DOHH2 (cell line): Measurements from ENCODE around the gene OSBPL3.

Experiments
- H3F3A ChIP-seq: fragments of 200-600 bp; sonication (generic), shearing (Covaris generic); 2 replicates; pipeline ENCODE4 v1.6.0; 2016; ENCODE audit warnings: antibody characterized with exemption, mild to moderate bottlenecking; ENCODE audit not compliant: control insufficient read depth, insufficient read depth
- H3K27ac ChIP-seq: fragments of 200-600 bp; sonication (generic); 2 replicates; pipeline ENCODE4 v1.5.1; 2014; ENCODE audit warnings: low read depth, mild to moderate bottlenecking, low read length, moderate library complexity
- H3K27me3 ChIP-seq: fragments of 200-600 bp; sonication (generic); 2 replicates; pipeline ENCODE4 v1.6.1; 2014; ENCODE audit warnings: mild to moderate bottlenecking, low read length, mixed read lengths; ENCODE audit not compliant: control insufficient read depth
- H3K36me3 ChIP-seq: fragments of 200-600 bp; sonication (generic); 2 replicates; pipeline ENCODE4 v1.6.1; 2014; ENCODE audit warnings: mild to moderate bottlenecking, low read length, moderate library complexity, mixed read lengths; ENCODE audit not compliant: control insufficient read depth
- H3K4me1 ChIP-seq: fragments of 200-600 bp; sonication (generic); 2 replicates; pipeline ENCODE4 v1.6.1; 2014; ENCODE audit warnings: mild to moderate bottlenecking, low read length, mixed read lengths; ENCODE audit not compliant: control insufficient read depth
- H3K4me2 ChIP-seq: fragments of 200-600 bp; sonication (generic); 2 replicates; pipeline ENCODE4 v1.6.0; 2014; ENCODE audit warnings: mild to moderate bottlenecking, low read length, moderate library complexity
- H3K4me3 ChIP-seq: fragments of 200-600 bp; sonication (generic); 2 replicates; pipeline ENCODE4 v1.5.1; 2014; ENCODE audit warnings: mild to moderate bottlenecking, low read length, mixed read lengths
- H3K79me2 ChIP-seq: fragments of 200-600 bp; sonication (generic); 2 replicates; pipeline ENCODE4 v1.6.1; 2014; ENCODE audit warnings: mild to moderate bottlenecking, low read length, mixed read lengths; ENCODE audit not compliant: control insufficient read depth
- H3K9me2 ChIP-seq: fragments of 200-600 bp; sonication (generic); replicated peaks from 2 replicates; pipeline ENCODE4 v1.6.1; 2014; ENCODE audit warnings: mild to moderate bottlenecking, low read length, mixed read lengths; ENCODE audit not compliant: control insufficient read depth
- H3K9me3 ChIP-seq: fragments of 200-600 bp; sonication (generic); 2 replicates; pipeline ENCODE4 v1.6.1; 2014; ENCODE audit warnings: antibody characterized with exemption, low read length, mixed read lengths; ENCODE audit not compliant: control insufficient read depth, insufficient read depth
- H4K20me1 ChIP-seq: fragments of 200-600 bp; sonication (generic); 2 replicates; pipeline ENCODE4 v1.6.0; 2014; ENCODE audit warnings: low read depth, mild to moderate bottlenecking, antibody characterized with exemption, low read length, moderate library complexity; ENCODE audit not compliant: control insufficient read depth, insufficient read depth
- CTCF ChIP-seq: fragments of 200-600 bp; sonication (generic); IDR thresholded peaks from one replicate; pipeline ENCODE4 v1.5.1; 2014; ENCODE audit warnings: antibody characterized with exemption, mild to moderate bottlenecking, low read depth, low read length; ENCODE audit not compliant: poor library complexity, severe bottlenecking
- EZH2phosphoT487 ChIP-seq: fragments of 200-600 bp; sonication (generic); IDR thresholded peaks from 2 replicates; pipeline ENCODE4 v1.6.1; 2017; ENCODE audit warnings: borderline replicate concordance, mild to moderate bottlenecking, antibody characterized with exemption, low read length, moderate library complexity, mixed read lengths

The OSBPL3 gene

GRCh38 chr7:24808518-24808917 is 171.5 kb downstream of the OSBPL3 start:
- TF ChIP-seq CTCF, result no peak
- Histone ChIP-seq H4K20me1 (no peaks in the 10 kb centered on the region), H3K79me2 (no peaks in the 10 kb centered on the region), H3K27me3 (no peaks in the 10 kb centered on the region), H3K27ac (no peak overlapping the region), H3K9me2 (no peaks in the 10 kb centered on the region), H3F3A (peaks cover 3% of the 10 kb centered on the region; the same call in 1 of the 2 replicates), H3K9me3 (no peaks in the 10 kb centered on the region), H3K4me1 (0 out of 2 replicates have a peak, but pooled peaks cover 4% of the 10 kb centered on the region), H3K4me3 (no peak overlapping the region), H3K4me2 (no peak overlapping the region), H3K36me3 (peaks cover 96% of the 10 kb centered on the region)

GRCh38 chr7:24802300-24802699 is 177.7 kb downstream of the OSBPL3 start:
- Histone ChIP-seq H3K36me3 (peaks cover 91% of the 10 kb centered on the region), H3K79me2 (no peaks in the 10 kb centered on the region), H3K9me3 (no peaks in the 10 kb centered on the region), H3K4me2 (no peak overlapping the region), H3K27ac (no peak overlapping the region), H3K9me2 (no peaks in the 10 kb centered on the region), H3K4me1 (no peaks in the 10 kb centered on the region), H4K20me1 (no peaks in the 10 kb centered on the region), H3K27me3 (no peaks in the 10 kb centered on the region), H3K4me3 (no peak overlapping the region), H3F3A (peaks cover 12% of the 10 kb centered on the region)
- TF ChIP-seq CTCF (no peak), EZH2phosphoT487 (no peak)

GRCh38 chr7:24801883-24802282 is 178.1 kb downstream of the OSBPL3 start:
- Histone ChIP-seq H3K27me3 (no peaks in the 10 kb centered on the region), H3K36me3 (peaks cover 93% of the 10 kb centered on the region), H3K9me3 (no peaks in the 10 kb centered on the region), H3K9me2 (no peaks in the 10 kb centered on the region), H3K4me3 (no peak overlapping the region), H3F3A (peaks cover 12% of the 10 kb centered on the region), H3K4me1 (no peaks in the 10 kb centered on the region), H3K4me2 (no peak overlapping the region), H3K79me2 (no peaks in the 10 kb centered on the region), H3K27ac (no peak overlapping the region), H4K20me1 (no peaks in the 10 kb centered on the region)
- TF ChIP-seq CTCF, result no peak
- TF ChIP-seq EZH2phosphoT487, result no peak

GRCh38 chr7:24800667-24801066 is 179.3 kb downstream of the OSBPL3 start:
- no peak overlapping the region for H3K27ac ChIP-seq
- H3K4me3 ChIP-seq, result no peak overlapping the region
- no peaks in the 10 kb centered on the region for H3K79me2 ChIP-seq
- peaks cover 15% of the 10 kb centered on the region for H3F3A ChIP-seq
- H3K9me3 ChIP-seq, result no peaks in the 10 kb centered on the region
- peaks cover 90% of the 10 kb centered on the region for H3K36me3 ChIP-seq
- no peaks in the 10 kb centered on the region for H3K27me3 ChIP-seq
- no peaks in the 10 kb centered on the region for H4K20me1 ChIP-seq
- H3K4me1 ChIP-seq, result no peaks in the 10 kb centered on the region
- no peak for TF ChIP-seq CTCF
- no peak for TF ChIP-seq EZH2phosphoT487
- H3K9me2 ChIP-seq, result no peaks in the 10 kb centered on the region
- H3K4me2 ChIP-seq, result no peak overlapping the region
